WTC11 (cell line): Measurements from ENCODE around the gene NUDT15.
A peak's percentile ranks its signal among the peaks of the same experiment; 100 is the strongest.

Experiments used
- ATF1 ChIP-seq: sonication (generic); formaldehyde crosslinking; IDR thresholded peaks from 2 replicates; pipeline ENCODE4 v1.8.1; 2023; ENCODE audit warnings: mild to moderate bottlenecking, moderate library complexity, missing genetic modification reagents
- CTCF ChIP-seq: fragments of 200-600 bp; IDR thresholded peaks from 2 replicates; pipeline ENCODE4 v1.8.0; 2022; ENCODE audit warnings: antibody characterized with exemption

DNA sequence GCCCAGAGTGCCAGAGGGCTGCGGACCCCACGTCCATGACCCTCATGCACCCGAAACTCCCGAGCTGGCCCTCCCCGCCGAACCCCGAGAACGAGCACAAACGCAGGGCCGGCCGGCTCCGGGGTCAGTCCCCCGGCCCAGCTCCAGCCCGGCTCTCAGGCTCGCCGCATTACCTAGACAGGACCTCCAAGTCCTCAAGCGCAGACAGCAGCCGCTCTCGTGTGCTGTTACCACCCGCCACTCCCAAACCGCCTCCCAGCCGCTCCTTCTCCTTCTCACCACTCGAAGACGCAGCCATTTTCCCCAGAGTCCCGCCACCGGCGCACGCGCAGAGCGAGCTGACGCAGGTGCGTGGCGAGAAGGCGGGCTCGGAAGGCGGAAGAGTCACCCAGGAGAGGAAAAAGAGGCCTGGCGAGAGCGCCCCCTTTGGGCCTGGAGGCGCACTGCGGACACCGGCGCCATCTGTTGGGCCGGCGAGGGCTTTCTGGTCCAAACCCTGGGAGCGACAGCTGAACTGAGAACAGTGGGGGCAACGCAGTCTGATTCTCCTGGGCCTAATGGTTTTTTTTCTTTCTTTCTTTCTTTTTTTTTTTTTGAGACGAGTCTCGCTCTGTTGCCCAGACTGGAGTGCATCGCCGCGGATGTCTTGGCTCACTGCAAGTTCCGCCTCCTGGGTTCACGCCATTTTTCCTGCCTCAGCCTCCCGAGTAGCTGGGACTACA, 57.4 kb downstream of the NUDT15 start, which contains the start of gene MED4:
- TF ChIP-seq ATF1 (CRISPR knock-in tag) = no peak
- peak; percentile 98 for TF ChIP-seq CTCF
